ENCODE data around the gene GLOD4.

GLOD4 gene

DNA sequence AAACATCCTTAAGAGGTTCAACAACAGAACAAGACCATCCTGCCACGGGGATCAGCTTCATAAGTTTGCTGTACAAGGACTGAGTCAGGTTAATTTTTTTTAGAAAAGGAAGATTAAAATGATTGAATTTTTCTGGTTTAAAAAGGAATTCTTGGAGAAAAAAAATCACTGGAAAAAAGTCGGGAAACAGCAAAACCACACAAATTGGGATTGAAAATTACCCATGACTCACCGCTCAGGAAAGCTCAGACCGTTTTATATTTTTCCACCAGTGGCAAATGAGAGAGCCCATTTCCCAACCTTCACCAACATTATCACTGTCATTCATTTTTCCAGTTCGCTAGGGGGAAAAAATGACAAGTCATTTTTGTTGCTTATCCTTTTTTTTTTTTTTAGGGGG lies 46.7 kb upstream of the GLOD4 start:
- Histone ChIP-seq H3K27ac (ENCODE audit: low read depth, low read length, poor library complexity, severe bottlenecking) (no peak overlapping the region), H3K4me3 (ENCODE audit: low read depth, low read length, poor library complexity, severe bottlenecking) (no peak overlapping the region), H3F3A (ENCODE audit: insufficient read depth, low read length) (no peaks in the 10 kb centered on the region), H3K4me2 (ENCODE audit: low read length) (no peak overlapping the region), H3K9me2 (ENCODE audit: low read depth, low read length) (no peaks in the 10 kb centered on the region), H3K79me2 (ENCODE audit: insufficient read depth, low read length) (no peaks in the 10 kb centered on the region), H4K20me1 (ENCODE audit: insufficient read depth, low read length) (no peaks in the 10 kb centered on the region), H3K27me3 (ENCODE audit: insufficient read depth, low read length) (0 out of 2 replicates have a peak, but pooled peaks cover 6% of the 10 kb centered on the region), H3K4me1 (ENCODE audit: insufficient read depth, low read length, severe bottlenecking) (no peaks in the 10 kb centered on the region), H2AFZ (ENCODE audit: low read length) (no peak overlapping the region), H3K9ac (ENCODE audit: low read length) (no peak overlapping the region), H3K9me3 (ENCODE audit: low read length) (no peaks in the 10 kb centered on the region; the same call in 1 of the 2 replicates), H3K36me3 (ENCODE audit: insufficient read depth, low read length) (no peaks in the 10 kb centered on the region)
- TF ChIP-seq, protein P1, sequence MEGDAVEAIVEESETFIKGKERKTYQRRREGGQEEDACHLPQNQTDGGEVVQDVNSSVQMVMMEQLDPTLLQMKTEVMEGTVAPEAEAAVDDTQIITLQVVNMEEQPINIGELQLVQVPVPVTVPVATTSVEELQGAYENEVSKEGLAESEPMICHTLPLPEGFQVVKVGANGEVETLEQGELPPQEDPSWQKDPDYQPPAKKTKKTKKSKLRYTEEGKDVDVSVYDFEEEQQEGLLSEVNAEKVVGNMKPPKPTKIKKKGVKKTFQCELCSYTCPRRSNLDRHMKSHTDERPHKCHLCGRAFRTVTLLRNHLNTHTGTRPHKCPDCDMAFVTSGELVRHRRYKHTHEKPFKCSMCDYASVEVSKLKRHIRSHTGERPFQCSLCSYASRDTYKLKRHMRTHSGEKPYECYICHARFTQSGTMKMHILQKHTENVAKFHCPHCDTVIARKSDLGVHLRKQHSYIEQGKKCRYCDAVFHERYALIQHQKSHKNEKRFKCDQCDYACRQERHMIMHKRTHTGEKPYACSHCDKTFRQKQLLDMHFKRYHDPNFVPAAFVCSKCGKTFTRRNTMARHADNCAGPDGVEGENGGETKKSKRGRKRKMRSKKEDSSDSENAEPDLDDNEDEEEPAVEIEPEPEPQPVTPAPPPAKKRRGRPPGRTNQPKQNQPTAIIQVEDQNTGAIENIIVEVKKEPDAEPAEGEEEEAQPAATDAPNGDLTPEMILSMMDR (IDR thresholded peaks at IDR 0.05; ENCODE audit: low read length): no peak
- no peak for TF ChIP-seq EZH2 (IDR thresholded peaks at IDR 0.05; ENCODE audit: borderline replicate concordance, low read length)

DNA sequence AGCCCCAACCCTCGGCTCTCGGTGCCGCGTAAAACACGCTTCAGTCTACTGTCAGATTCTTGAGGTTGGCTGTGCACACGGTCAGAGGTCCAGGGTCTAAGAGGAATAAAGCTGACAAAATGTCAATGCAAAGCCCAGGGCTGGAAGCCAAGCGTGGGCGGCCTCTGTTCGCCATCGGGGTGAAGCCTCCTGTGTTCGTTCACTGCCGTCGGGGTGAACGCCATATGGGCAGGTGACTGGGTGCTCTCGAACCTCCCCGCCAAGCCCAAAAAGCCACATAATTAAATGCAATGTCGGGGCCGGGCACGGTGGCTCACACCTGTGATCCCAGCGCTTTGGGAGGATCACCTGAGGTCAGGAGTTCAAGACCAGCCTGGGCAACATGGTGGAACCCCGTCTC lies 44.7 kb upstream of the GLOD4 start:
- H3K4me2 ChIP-seq (ENCODE audit: low read length): no peak overlapping the region
- no peaks in the 10 kb centered on the region; the same call in 1 of the 2 replicates for H3K9me3 ChIP-seq (ENCODE audit: low read length)
- no peak overlapping the region for H3K9ac ChIP-seq (ENCODE audit: low read length)
- no peaks in the 10 kb centered on the region for H4K20me1 ChIP-seq (ENCODE audit: insufficient read depth, low read length)
- H3K36me3 ChIP-seq (ENCODE audit: insufficient read depth, low read length): no peaks in the 10 kb centered on the region
- no peak overlapping the region for H3K27ac ChIP-seq (ENCODE audit: low read depth, low read length, poor library complexity, severe bottlenecking)
- no peaks in the 10 kb centered on the region for H3K9me2 ChIP-seq (ENCODE audit: low read depth, low read length)
- H3K79me2 ChIP-seq (ENCODE audit: insufficient read depth, low read length): no peaks in the 10 kb centered on the region
- no peak overlapping the region for H2AFZ ChIP-seq (ENCODE audit: low read length)
- H3K4me3 ChIP-seq (ENCODE audit: low read depth, low read length, poor library complexity, severe bottlenecking): no peak overlapping the region
- H3F3A ChIP-seq (ENCODE audit: insufficient read depth, low read length): no peaks in the 10 kb centered on the region
- H3K27me3 ChIP-seq (ENCODE audit: insufficient read depth, low read length): 0 out of 2 replicates have a peak, but pooled peaks cover 6% of the 10 kb centered on the region
- TF ChIP-seq, protein P1 (IDR thresholded peaks at IDR 0.05; ENCODE audit: low read length): no peak
- TF ChIP-seq EZH2 (IDR thresholded peaks at IDR 0.05; ENCODE audit: borderline replicate concordance, low read length): no peak
- no peaks in the 10 kb centered on the region for H3K4me1 ChIP-seq (ENCODE audit: insufficient read depth, low read length, severe bottlenecking)

DNA sequence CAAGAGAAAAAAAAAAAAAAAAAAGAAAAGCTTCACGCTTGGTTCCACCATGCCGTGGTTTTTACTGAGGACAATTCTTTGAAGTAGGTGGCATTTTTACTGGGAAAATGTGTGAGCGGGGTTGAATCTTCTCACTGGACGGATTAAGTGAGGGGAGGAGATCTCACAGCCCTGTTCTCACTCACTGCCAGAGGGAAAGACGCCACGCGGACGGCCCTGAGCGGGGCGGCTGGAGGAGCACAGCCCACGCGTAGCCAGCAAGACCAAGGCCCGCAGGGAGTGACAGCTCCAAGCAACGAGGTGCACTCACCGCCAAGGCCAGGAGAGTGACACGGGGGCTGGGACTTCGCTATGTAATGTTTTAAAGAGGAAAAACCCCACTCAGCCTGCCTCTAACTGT lies 43.1 kb upstream of the GLOD4 start:
- no peaks in the 10 kb centered on the region for H3K79me2 ChIP-seq (ENCODE audit: insufficient read depth, low read length)
- H3K9me2 ChIP-seq (ENCODE audit: low read depth, low read length): no peaks in the 10 kb centered on the region
- H3F3A ChIP-seq (ENCODE audit: insufficient read depth, low read length): no peaks in the 10 kb centered on the region
- no peak overlapping the region for H3K4me3 ChIP-seq (ENCODE audit: low read depth, low read length, poor library complexity, severe bottlenecking)
- H4K20me1 ChIP-seq (ENCODE audit: insufficient read depth, low read length): no peaks in the 10 kb centered on the region
- H3K27me3 ChIP-seq (ENCODE audit: insufficient read depth, low read length): 0 out of 2 replicates have a peak, but pooled peaks cover 4% of the 10 kb centered on the region
- no peaks in the 10 kb centered on the region for H3K9me3 ChIP-seq (ENCODE audit: low read length)
- no peak overlapping the region for H3K4me2 ChIP-seq (ENCODE audit: low read length)
- H3K9ac ChIP-seq (ENCODE audit: low read length): no peak overlapping the region
- TF ChIP-seq, protein P1 (IDR thresholded peaks at IDR 0.05; ENCODE audit: low read length): no peak
- TF ChIP-seq EZH2 (IDR thresholded peaks at IDR 0.05; ENCODE audit: borderline replicate concordance, low read length): no peak
- no peaks in the 10 kb centered on the region for H3K4me1 ChIP-seq (ENCODE audit: insufficient read depth, low read length, severe bottlenecking)
- no peak overlapping the region for H3K27ac ChIP-seq (ENCODE audit: low read depth, low read length, poor library complexity, severe bottlenecking)
- H2AFZ ChIP-seq (ENCODE audit: low read length): no peak overlapping the region
- H3K36me3 ChIP-seq (ENCODE audit: insufficient read depth, low read length): no peaks in the 10 kb centered on the region

Measured in OCI-LY1 (cell line).